Activated CD8-positive, alpha-beta T cell treated with anti-CD3 and anti-CD28 coated beads for 36 hours (primary cell): ENCODE measurements around the gene AFDN. TPM values are rescaled to one million over a fixed set of nuclear protein-coding genes. Genes with fewer than 3 reads are reported as not detected.

ENCODE experiments used
- ATAC-seq: fragments of 200-7000 bp; cut with Tn5 transposase; one replicate; pipeline ENCODE4 v1.10.0; 2021; ENCODE audit warnings: mild to moderate bottlenecking, moderate library complexity
- CTCF ChIA-PET: fragments of 350-600 bp; sonication (Branson Sonifier 250); formaldehyde crosslinking; loops from one replicate; lab custom pipeline; 2021; ENCODE audit warnings: antibody characterized with exemption; lab: Charles Lee
- POLR2A ChIA-PET: fragments of 350-600 bp; sonication (Branson Sonifier 250); formaldehyde crosslinking; loops from one replicate; lab custom pipeline; 2021; ENCODE audit warnings: antibody characterized with exemption; lab: Charles Lee
- DNase-seq: peaks from one replicate; pipeline ENCODE4 v3.0.0-alpha.2; 2020
- H3K27ac Mint-ChIP-seq: one replicate; pipeline ENCODE4 v1.8.0; 2021; ENCODE audit warnings: mild to moderate bottlenecking, mixed read lengths
- H3K27me3 Mint-ChIP-seq: one replicate; pipeline ENCODE4 v1.8.0; 2021; ENCODE audit warnings: mixed read lengths
- H3K36me3 Mint-ChIP-seq: one replicate; pipeline ENCODE4 v1.8.0; 2021; ENCODE audit warnings: low read depth, mixed read lengths
- H3K4me1 Mint-ChIP-seq: one replicate; pipeline ENCODE4 v1.8.0; 2021; ENCODE audit warnings: low read depth, mixed read lengths
- H3K4me3 Mint-ChIP-seq: one replicate; pipeline ENCODE4 v1.8.0; 2021; ENCODE audit warnings: mild to moderate bottlenecking, moderate library complexity, mixed read lengths
- H3K9me3 Mint-ChIP-seq: one replicate; pipeline ENCODE4 v1.8.0; 2021; ENCODE audit warnings: mixed read lengths
- intact Hi-C: fragments of 100-400 bp; cut with micrococcal nuclease; formaldehyde crosslinking; loops from one replicate; pipeline ENCODE4 v1.10.0; 2022
- total RNA-seq, 2 experiments: library from RNA; stranded (reverse); gene quantifications; one replicate each; pipeline ENCODE4 v1.2.3, GENCODE V29; 2021
- TF ChIP-seq, protein P1 (sequence below): fragments of 200-600 bp; IDR thresholded peaks from one replicate; pipeline ENCODE4 v1.8.0; 2022; ENCODE audit warnings: antibody characterized with exemption, mild to moderate bottlenecking

AFDN gene, protein sequence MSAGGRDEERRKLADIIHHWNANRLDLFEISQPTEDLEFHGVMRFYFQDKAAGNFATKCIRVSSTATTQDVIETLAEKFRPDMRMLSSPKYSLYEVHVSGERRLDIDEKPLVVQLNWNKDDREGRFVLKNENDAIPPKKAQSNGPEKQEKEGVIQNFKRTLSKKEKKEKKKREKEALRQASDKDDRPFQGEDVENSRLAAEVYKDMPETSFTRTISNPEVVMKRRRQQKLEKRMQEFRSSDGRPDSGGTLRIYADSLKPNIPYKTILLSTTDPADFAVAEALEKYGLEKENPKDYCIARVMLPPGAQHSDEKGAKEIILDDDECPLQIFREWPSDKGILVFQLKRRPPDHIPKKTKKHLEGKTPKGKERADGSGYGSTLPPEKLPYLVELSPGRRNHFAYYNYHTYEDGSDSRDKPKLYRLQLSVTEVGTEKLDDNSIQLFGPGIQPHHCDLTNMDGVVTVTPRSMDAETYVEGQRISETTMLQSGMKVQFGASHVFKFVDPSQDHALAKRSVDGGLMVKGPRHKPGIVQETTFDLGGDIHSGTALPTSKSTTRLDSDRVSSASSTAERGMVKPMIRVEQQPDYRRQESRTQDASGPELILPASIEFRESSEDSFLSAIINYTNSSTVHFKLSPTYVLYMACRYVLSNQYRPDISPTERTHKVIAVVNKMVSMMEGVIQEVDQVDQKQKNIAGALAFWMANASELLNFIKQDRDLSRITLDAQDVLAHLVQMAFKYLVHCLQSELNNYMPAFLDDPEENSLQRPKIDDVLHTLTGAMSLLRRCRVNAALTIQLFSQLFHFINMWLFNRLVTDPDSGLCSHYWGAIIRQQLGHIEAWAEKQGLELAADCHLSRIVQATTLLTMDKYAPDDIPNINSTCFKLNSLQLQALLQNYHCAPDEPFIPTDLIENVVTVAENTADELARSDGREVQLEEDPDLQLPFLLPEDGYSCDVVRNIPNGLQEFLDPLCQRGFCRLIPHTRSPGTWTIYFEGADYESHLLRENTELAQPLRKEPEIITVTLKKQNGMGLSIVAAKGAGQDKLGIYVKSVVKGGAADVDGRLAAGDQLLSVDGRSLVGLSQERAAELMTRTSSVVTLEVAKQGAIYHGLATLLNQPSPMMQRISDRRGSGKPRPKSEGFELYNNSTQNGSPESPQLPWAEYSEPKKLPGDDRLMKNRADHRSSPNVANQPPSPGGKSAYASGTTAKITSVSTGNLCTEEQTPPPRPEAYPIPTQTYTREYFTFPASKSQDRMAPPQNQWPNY (N-terminal part only)
- 10 to 100 TPM; 13.0 to 14.1 TPM for total RNA-seq

DNA sequence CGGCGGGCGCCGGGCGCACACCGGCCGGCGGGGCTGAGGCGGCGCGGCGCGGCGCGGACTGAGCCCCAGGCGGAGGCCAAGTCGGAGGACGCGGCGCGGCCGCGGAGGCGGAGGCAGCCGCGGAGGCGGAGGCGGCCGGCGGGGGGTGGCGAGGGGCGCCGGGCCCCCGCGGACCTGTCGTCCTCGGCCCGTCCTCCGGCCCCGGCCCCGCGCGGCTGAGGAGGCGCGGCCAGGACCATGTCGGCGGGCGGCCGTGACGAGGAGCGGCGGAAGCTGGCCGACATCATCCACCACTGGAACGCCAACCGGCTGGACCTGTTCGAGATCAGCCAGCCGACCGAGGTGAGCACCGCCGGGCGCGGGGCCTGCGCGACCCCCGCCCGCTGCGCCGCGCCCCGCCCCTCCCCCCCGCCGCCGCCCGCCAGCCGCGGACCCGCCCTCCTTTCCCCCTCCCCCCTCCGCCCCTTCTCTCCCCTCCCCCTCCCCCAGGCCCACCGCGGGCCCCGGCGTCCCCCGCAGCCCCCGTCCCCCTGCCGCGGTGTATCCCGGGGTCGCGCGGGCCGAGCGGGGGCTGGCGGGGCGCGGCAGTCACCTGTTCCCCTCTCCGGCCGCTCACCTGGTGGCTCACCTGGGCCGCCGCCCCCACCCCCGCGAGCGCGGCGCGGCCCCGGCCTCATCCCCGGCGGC, at the start of gene AFDN:
AFDN (plus strand) TSS at position 16 of the 687 bp plus-strand sequence; CDS start at position 238, 222 bp downstream.
- ATAC-seq (peak; percentile 40), DNase-seq (peak; percentile 14)
- H3K9me3 Mint-ChIP-seq = no peaks in the 10 kb centered on the region
- POLR2A ChIA-PET = interaction anchor here (1.0 kb wide), 1 partner anchor 12 kb away, joined by 3 read pairs; no protein-coding TSS in a partner anchor
- H3K27me3 Mint-ChIP-seq = peaks cover 61% of the 10 kb centered on the region
- H3K27ac Mint-ChIP-seq = no peak within 1 kb of the TSS
- TF ChIP-seq, protein P1, sequence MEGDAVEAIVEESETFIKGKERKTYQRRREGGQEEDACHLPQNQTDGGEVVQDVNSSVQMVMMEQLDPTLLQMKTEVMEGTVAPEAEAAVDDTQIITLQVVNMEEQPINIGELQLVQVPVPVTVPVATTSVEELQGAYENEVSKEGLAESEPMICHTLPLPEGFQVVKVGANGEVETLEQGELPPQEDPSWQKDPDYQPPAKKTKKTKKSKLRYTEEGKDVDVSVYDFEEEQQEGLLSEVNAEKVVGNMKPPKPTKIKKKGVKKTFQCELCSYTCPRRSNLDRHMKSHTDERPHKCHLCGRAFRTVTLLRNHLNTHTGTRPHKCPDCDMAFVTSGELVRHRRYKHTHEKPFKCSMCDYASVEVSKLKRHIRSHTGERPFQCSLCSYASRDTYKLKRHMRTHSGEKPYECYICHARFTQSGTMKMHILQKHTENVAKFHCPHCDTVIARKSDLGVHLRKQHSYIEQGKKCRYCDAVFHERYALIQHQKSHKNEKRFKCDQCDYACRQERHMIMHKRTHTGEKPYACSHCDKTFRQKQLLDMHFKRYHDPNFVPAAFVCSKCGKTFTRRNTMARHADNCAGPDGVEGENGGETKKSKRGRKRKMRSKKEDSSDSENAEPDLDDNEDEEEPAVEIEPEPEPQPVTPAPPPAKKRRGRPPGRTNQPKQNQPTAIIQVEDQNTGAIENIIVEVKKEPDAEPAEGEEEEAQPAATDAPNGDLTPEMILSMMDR = no peak
- CTCF ChIA-PET = interaction anchor here (1.5 kb wide), 1 partner anchor 39 kb away, joined by 3 read pairs; no protein-coding TSS in a partner anchor
- intact Hi-C loops = no loop called here
- H3K4me3 Mint-ChIP-seq = peak within 1 kb of the TSS; percentile 79
- H3K36me3 Mint-ChIP-seq = peaks cover 1% of the 10 kb centered on the region
- peaks cover 30% of the 10 kb centered on the region for H3K4me1 Mint-ChIP-seq

DNA sequence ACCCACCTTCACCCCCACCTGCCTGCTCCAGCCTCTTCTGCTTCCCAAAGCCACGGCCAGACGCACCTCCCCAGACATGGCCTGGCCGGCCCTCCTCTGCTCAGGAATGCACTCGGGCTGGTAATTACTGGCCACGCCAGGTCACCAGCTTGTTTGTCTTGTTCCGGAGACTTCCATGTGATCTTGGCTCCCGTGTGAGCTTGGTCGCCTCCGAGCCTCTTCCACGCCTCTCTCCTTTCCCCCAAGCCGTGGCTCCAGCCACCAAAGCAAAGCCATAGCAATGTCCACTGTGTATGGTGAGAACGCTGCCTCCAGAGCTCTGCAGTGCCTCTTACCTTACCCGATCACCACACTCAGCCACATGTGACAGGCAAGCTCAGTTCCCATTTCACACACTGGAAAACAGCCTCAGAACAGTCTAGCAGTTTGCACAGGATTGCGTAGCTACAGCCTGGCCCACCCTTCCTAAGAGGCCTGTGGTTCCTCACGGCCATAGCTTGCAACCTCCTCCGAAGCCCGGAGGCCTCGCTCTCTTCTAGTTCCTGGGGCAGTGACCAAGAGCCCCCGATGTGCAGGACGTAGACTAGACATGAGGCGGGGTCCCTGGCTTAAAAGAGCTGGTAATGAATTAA, 48.1 kb upstream of the AFDN start:
- H3K9me3 Mint-ChIP-seq = no peaks in the 10 kb centered on the region
- DNase-seq = no peak
- peaks cover 4% of the 10 kb centered on the region for H3K27me3 Mint-ChIP-seq
- H3K36me3 Mint-ChIP-seq = no peaks in the 10 kb centered on the region
- ChIA-PET CTCF (no interaction called here), POLR2A (no interaction called here)
- H3K4me3 Mint-ChIP-seq = no peak overlapping the region
- no peaks in the 10 kb centered on the region for H3K4me1 Mint-ChIP-seq
- no peak overlapping the region for H3K27ac Mint-ChIP-seq
- no peak for ATAC-seq
- TF ChIP-seq, protein P1 = no peak
- intact Hi-C loops = no loop called here

DNA sequence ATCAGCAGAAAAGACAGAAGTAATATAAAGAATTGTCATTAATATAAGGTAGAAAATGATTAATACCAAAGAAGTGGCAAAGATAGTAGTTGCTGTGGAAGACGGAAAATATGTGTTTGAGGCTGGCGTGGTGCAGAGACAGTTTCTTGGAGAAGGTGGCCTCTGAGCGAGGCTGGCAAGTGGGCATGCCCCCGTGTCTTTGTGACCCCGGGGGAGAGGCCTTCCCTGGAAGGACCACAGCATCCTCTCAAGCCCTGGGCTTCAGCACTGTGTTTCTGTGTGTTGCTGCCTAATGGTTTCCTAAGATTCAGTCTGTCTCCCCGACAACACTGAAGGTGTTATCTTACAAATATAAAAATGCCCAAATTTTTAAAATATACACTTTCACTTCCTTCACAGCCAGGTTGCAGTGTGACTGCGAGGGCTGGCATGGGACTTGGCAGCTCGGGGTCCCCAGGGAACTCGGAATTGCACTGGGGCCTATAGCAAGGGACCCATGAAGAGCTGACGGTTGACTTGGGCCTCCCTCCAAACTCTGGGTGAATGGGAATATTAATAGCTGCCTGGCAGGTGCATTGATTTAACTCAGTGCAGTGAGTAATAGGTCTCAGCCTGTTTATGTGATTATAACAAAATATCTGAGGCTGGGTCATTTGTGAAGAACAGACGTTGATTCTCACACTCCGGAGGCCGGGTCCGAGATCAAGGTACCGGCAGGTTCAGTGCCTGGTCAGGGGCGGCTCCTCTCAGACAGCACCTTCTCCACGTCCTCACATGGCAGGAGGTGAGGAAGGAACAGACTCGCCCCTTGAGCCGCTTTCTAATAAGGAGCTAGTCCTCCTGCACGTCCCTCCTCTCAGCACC, 47.4 kb upstream of the AFDN start:
- ChIA-PET CTCF (no interaction called here), POLR2A (interaction anchor here (0.6 kb wide), 1 partner anchor 1136 kb away, joined by 3 read pairs; no protein-coding TSS in a partner anchor)
- no peak overlapping the region for H3K27ac Mint-ChIP-seq
- DNase-seq (no peak), ATAC-seq (no peak)
- no peaks in the 10 kb centered on the region for H3K4me1 Mint-ChIP-seq
- intact Hi-C loops = no loop called here
- peaks cover 4% of the 10 kb centered on the region for H3K27me3 Mint-ChIP-seq
- TF ChIP-seq, protein P1 = no peak
- H3K36me3 Mint-ChIP-seq = no peaks in the 10 kb centered on the region
- H3K9me3 Mint-ChIP-seq = no peaks in the 10 kb centered on the region
- no peak overlapping the region for H3K4me3 Mint-ChIP-seq
